CD4-positive, alpha-beta T cell (primary cell): ENCODE measurements around the gene PLAC9. TPM values are rescaled to one million over a fixed set of nuclear protein-coding genes. Genes with fewer than 3 reads are reported as not detected.

ENCODE experiments used
- ATAC-seq: fragments of 200-7000 bp; cut with Tn5 transposase; one replicate; pipeline ENCODE4 v1.10.0; 2022; ENCODE audit warnings: mild to moderate bottlenecking; ENCODE audit not compliant: poor library complexity
- CTCF ChIA-PET: fragments of 350-600 bp; sonication (Branson Sonifier 250); formaldehyde crosslinking; loops from one replicate; lab custom pipeline; 2021; ENCODE audit warnings: antibody characterized with exemption, inconsistent platforms; lab: Charles Lee
- POLR2A ChIA-PET: fragments of 350-600 bp; sonication (Branson Sonifier 250); formaldehyde crosslinking; loops from one replicate; lab custom pipeline; 2021; ENCODE audit warnings: antibody characterized with exemption, inconsistent platforms; lab: Charles Lee
- DNase-seq, 14 experiments: peaks; one replicate each; pipeline ENCODE4 v3.0.0-alpha.2; 2013 to 2020; ENCODE audit warnings: mixed read lengths in 2 of 14
- H3K27ac ChIP-seq, 2 donors: one replicate each; pipeline versions ENCODE4 v1.5.1 to v1.7.0; 2013; ENCODE audit warnings: low read length in 2 of 2, low read depth in 1 of 2, mild to moderate bottlenecking in 1 of 2
- H3K27me3 ChIP-seq, 2 experiments: 1 replicate in 1 of 2; 2 replicates in 1 of 2; pipeline versions ENCODE4 v1.6.1 to v1.7.0; 2013; ENCODE audit warnings: low read length in 2 of 2, control low read depth in 1 of 2, mild to moderate bottlenecking in 1 of 2, moderate library complexity in 1 of 2; ENCODE audit not compliant: insufficient read depth in 2 of 2, control insufficient read depth in 1 of 2
- H3K36me3 ChIP-seq: one replicate; pipeline ENCODE4 v1.6.1; 2013; ENCODE audit warnings: low read length, control low read depth; ENCODE audit not compliant: insufficient read depth
- H3K4me1 ChIP-seq: one replicate; pipeline ENCODE4 v1.6.1; 2013; ENCODE audit warnings: low read length, control low read depth; ENCODE audit not compliant: insufficient read depth
- H3K4me3 ChIP-seq: one replicate; pipeline ENCODE4 v1.5.1; 2013; ENCODE audit warnings: mild to moderate bottlenecking, low read length, moderate library complexity
- H3K9me3 ChIP-seq, 2 experiments: 1 replicate in 1 of 2; 2 replicates in 1 of 2; pipeline versions ENCODE4 v1.6.1 to v1.7.0; 2013; ENCODE audit warnings: low read length in 2 of 2, mild to moderate bottlenecking in 2 of 2, control low read depth in 1 of 2, moderate library complexity in 1 of 2; ENCODE audit not compliant: control insufficient read depth in 1 of 2, insufficient read depth in 1 of 2
- H3K27ac Mint-ChIP-seq: one replicate; pipeline ENCODE4 v1.8.0; 2020; ENCODE audit warnings: mixed read lengths
- H3K27me3 Mint-ChIP-seq: one replicate; pipeline ENCODE4 v1.8.0; 2021; ENCODE audit warnings: mixed read lengths
- H3K36me3 Mint-ChIP-seq: one replicate; pipeline ENCODE4 v1.8.0; 2021; ENCODE audit warnings: low read depth, mixed read lengths
- H3K4me1 Mint-ChIP-seq: one replicate; pipeline ENCODE4 v1.8.0; 2021; ENCODE audit warnings: low read depth, mixed read lengths
- H3K4me3 Mint-ChIP-seq: one replicate; pipeline ENCODE4 v1.8.0; 2020; ENCODE audit warnings: mild to moderate bottlenecking, mixed read lengths
- H3K9me3 Mint-ChIP-seq: one replicate; pipeline ENCODE4 v1.8.0; 2020; ENCODE audit warnings: mixed read lengths
- intact Hi-C, 2 experiments: fragments of 100-400 bp; cut with DNase I in 1 of 2; cut with micrococcal nuclease in 1 of 2; formaldehyde crosslinking; loops; one replicate each; pipeline versions ENCODE4 v1.15.1 to v1.9.0; 2023 to 2025; cut with DNase I, micrococcal nuclease
- total RNA-seq, 174 experiments: library from RNA in 2 of 174; stranded (reverse) in 2 of 174; gene quantifications; one replicate each; pipeline ENCODE4 v1.2.3 and lab custom pipeline; 2021 to 2026
- TF ChIP-seq, protein P1 (sequence below): fragments of 200-600 bp; IDR thresholded peaks from one replicate; pipeline ENCODE4 v1.8.0; 2022; ENCODE audit warnings: antibody characterized with exemption, mild to moderate bottlenecking

PLAC9 gene
- total RNA-seq, 2 experiments from 2014 or later = not detected

DNA sequence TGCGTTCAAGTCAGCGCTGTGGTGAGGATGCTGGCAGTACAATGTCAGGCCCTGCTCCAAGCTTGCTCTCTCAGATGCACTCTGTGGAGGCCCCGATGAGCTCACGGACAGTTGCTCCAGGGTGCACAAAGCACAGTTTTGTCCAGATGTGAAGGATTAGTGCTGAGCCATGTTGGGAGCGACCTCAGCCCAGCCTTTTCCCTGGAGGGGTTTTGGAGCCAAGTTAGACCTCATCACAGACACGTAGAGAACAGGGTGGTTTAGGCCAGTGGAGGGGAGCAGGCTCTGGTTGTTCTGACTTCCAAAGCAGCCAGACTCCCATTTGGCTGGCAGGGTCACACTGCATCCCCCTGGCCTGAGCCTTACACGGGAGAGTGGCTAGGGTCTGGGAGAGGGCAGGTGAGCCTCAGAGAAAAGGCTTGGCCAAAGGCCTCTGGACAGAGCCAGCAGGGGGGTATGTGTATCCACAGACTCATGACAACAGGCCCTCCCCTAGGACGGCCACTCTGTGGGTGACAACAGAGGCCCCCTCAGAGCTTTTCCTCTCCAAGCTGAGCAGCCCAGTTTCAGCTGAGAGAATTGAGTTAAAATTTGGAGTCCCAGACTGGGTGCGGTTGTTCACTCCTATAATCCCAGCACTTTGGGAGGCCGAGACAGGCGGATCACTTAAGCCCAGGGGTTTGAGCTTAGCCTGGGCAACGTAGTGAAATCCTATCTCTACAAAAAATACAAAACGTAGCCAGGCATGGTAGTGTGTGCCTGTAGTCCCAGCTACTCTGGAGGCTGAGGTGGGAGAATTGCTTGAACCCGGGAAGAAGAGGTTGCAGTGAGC is 4.7 kb downstream of the PLAC9 start:
- Mint-ChIP-seq H3K27me3 (peaks cover 43% of the 10 kb centered on the region), H3K27ac (no peak overlapping the region), H3K4me1 (no peaks in the 10 kb centered on the region), H3K9me3 (no peaks in the 10 kb centered on the region), H3K36me3 (no peaks in the 10 kb centered on the region), H3K4me3 (no peak overlapping the region)
- ChIA-PET CTCF (no interaction called here), POLR2A (no interaction called here)
- no peak for DNase-seq
- Histone ChIP-seq H3K4me3 (no peak overlapping the region), H3K9me3 (no peaks in the 10 kb centered on the region), H3K36me3 (no peaks in the 10 kb centered on the region), H3K27ac (no peak overlapping the region), H3K4me1 (peaks cover 6% of the 10 kb centered on the region), H3K27me3 (peaks cover 9 to 28% of the 10 kb centered on the region in 2 experiments)
- intact Hi-C loops = no loop called here
- ATAC-seq = no peak
- TF ChIP-seq, protein P1, sequence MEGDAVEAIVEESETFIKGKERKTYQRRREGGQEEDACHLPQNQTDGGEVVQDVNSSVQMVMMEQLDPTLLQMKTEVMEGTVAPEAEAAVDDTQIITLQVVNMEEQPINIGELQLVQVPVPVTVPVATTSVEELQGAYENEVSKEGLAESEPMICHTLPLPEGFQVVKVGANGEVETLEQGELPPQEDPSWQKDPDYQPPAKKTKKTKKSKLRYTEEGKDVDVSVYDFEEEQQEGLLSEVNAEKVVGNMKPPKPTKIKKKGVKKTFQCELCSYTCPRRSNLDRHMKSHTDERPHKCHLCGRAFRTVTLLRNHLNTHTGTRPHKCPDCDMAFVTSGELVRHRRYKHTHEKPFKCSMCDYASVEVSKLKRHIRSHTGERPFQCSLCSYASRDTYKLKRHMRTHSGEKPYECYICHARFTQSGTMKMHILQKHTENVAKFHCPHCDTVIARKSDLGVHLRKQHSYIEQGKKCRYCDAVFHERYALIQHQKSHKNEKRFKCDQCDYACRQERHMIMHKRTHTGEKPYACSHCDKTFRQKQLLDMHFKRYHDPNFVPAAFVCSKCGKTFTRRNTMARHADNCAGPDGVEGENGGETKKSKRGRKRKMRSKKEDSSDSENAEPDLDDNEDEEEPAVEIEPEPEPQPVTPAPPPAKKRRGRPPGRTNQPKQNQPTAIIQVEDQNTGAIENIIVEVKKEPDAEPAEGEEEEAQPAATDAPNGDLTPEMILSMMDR = no peak

GRCh38 chr10:80137920-80138319 is 5.4 kb downstream of the PLAC9 start:
- intact Hi-C loops = no loop called here
- DNase-seq (no peak), ATAC-seq (no peak)
- no peaks in the 10 kb centered on the region for H3K9me3 Mint-ChIP-seq
- TF ChIP-seq, protein P1 = no peak
- H3K27ac ChIP-seq = no peak overlapping the region
- H3K4me3 ChIP-seq = no peak overlapping the region
- H3K4me1 ChIP-seq = no peaks in the 10 kb centered on the region
- no peaks in the 10 kb centered on the region for H3K9me3 ChIP-seq
- no peaks in the 10 kb centered on the region for H3K36me3 ChIP-seq
- ChIA-PET CTCF (no interaction called here), POLR2A (no interaction called here)
- H3K4me1 Mint-ChIP-seq = no peaks in the 10 kb centered on the region
- no peaks in the 10 kb centered on the region for H3K36me3 Mint-ChIP-seq
- peaks cover 40% of the 10 kb centered on the region for H3K27me3 Mint-ChIP-seq
- no peak overlapping the region for H3K27ac Mint-ChIP-seq
- H3K4me3 Mint-ChIP-seq = no peak overlapping the region
- H3K27me3 ChIP-seq = peaks cover 7 to 21% of the 10 kb centered on the region in 2 experiments

DNA sequence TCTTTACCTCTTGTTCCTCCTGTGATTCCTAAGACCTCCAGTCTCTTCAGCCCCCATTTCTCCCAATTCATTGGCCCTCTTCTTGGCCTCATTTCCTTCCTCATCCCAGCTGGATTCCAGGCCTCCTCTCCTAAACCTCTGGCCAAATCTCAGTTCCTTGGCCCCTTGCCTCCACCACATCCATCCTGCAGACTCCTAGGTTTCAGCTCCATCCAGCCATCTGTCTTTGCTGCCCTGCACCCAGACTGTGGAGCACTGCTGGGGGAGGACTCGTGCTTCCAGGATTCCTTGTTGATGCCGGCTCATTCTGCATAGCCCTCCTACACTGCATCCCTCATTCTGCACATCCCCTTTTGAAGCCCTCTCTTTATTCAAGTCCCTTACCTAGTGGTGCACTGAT is 6.7 kb downstream of the PLAC9 start:
- no peak for DNase-seq
- no peak overlapping the region for H3K4me3 ChIP-seq
- ChIA-PET CTCF (no interaction called here), POLR2A (no interaction called here)
- Mint-ChIP-seq H3K27me3 (peaks cover 26% of the 10 kb centered on the region), H3K4me3 (no peak overlapping the region), H3K4me1 (peaks cover 7% of the 10 kb centered on the region), H3K27ac (no peak overlapping the region), H3K36me3 (no peaks in the 10 kb centered on the region), H3K9me3 (no peaks in the 10 kb centered on the region)
- peaks cover 9% of the 10 kb centered on the region for H3K4me1 ChIP-seq
- H3K9me3 ChIP-seq = no peaks in the 10 kb centered on the region
- ATAC-seq = no peak
- intact Hi-C loops = no loop called here
- H3K36me3 ChIP-seq = no peaks in the 10 kb centered on the region
- H3K27me3 ChIP-seq = peaks cover 0 to 13% of the 10 kb centered on the region in 2 experiments
- H3K27ac ChIP-seq = no peak overlapping the region
- TF ChIP-seq, protein P1 = no peak
